Smooth muscle cell of the coronary artery (primary cell): ENCODE data around the gene PHLDA2. TPM values are rescaled to one million over a fixed set of nuclear protein-coding genes. Genes with fewer than 3 reads are reported as not detected.

ENCODE experiments used
- total RNA-seq: library from RNA; depleted of rRNA; stranded (reverse); fragments of >200 nt; gene quantifications from 2 replicates; pipeline ENCODE4 v1.2.3, GENCODE V29; 2014; ENCODE audit warnings: low replicate concordance

The PHLDA2 gene, protein sequence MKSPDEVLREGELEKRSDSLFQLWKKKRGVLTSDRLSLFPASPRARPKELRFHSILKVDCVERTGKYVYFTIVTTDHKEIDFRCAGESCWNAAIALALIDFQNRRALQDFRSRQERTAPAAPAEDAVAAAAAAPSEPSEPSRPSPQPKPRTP
- 0.23 and 5.7 TPM in 2 replicates for total RNA-seq

GRCh38 chr11:2928605-2929530, at the start of gene PHLDA2:
PHLDA2 (minus strand) TSS chr11:2929420; CDS start chr11:2929364, 56 bp downstream.

DNA sequence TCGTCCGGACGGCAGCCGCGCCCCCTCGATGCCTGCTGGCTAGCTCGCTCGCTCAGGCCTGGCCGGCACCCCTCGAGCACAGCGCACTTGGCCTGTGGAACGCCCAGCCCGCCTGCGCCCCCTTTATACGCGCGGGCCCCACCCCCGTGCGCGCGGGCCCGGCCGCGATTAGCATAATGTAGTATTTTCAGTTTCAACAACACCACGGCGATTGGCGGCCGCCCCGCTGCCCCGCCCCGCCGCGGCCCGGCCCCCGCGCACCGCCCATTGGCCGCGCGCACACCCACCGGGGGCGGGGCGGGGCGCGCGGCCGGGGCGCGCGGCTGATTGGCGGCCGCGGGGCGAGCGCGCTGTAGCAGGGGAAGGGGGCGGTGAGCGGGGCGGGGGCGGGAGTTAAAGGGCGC, 43.5 kb downstream of the PHLDA2 start, which contains the start of gene CDKN1C:
Gene CDKN1C (minus strand): TSS at position 98 of the 404 bp plus-strand sequence. CDS start 319 bp downstream, outside the sequence.

Other genes with a start within 250 kb of the PHLDA2 start
- 2.1 and 2.5 TPM in 2 replicates for gene KCNQ1OT1, start 229.4 kb downstream of the PHLDA2 start, total RNA-seq
- 2.4 and 3.0 TPM in 2 replicates for gene CDKN1C, start 43.6 kb downstream of the PHLDA2 start, total RNA-seq
- gene NAP1L4, start 62.9 kb upstream of the PHLDA2 start, total RNA-seq = 81.2 and 106 TPM in 2 replicates
- 50.0 and 81.9 TPM in 2 replicates for gene CARS1, start 128.0 kb upstream of the PHLDA2 start, total RNA-seq
- gene OSBPL5, start 235.9 kb upstream of the PHLDA2 start, total RNA-seq = 24.8 and 39.8 TPM in 2 replicates